ENCODE results near the gene PRND.

DNA sequence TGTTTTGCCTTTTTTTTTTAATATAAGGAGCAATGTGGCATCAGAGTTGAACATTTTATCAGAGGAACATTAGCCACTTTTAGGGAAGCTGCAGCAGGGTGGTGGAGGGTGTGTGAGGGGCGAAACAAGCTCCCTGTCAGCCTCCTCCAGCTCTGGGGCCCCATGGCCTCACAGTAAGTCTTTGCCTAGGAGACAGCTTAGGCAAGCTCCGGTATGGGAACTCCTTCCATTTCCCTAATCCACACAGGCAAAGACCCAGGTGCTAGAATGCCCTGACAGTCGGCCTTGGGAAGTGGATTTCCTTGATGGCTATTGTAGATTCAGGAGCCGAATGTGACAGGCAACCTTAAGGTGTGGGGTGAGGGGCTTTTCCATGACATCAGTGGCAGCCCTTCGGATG, 862 bp downstream of the PRND start:
- TF ChIP-seq, protein P1, sequence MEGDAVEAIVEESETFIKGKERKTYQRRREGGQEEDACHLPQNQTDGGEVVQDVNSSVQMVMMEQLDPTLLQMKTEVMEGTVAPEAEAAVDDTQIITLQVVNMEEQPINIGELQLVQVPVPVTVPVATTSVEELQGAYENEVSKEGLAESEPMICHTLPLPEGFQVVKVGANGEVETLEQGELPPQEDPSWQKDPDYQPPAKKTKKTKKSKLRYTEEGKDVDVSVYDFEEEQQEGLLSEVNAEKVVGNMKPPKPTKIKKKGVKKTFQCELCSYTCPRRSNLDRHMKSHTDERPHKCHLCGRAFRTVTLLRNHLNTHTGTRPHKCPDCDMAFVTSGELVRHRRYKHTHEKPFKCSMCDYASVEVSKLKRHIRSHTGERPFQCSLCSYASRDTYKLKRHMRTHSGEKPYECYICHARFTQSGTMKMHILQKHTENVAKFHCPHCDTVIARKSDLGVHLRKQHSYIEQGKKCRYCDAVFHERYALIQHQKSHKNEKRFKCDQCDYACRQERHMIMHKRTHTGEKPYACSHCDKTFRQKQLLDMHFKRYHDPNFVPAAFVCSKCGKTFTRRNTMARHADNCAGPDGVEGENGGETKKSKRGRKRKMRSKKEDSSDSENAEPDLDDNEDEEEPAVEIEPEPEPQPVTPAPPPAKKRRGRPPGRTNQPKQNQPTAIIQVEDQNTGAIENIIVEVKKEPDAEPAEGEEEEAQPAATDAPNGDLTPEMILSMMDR (conservative IDR thresholded peaks at IDR 0.05), result no peak
- no peak for TF ChIP-seq EZH2 (IDR thresholded peaks at IDR 0.05; ENCODE audit: low read depth)

Measured in PC-9 (cell line).